Activated T-helper 1 cell treated with anti-CD3 and anti-CD28 coated beads, Interleukin-2, amount 50 U/mL, for 16 hours (primary cell): ENCODE data around the gene COL27A1.
A peak's percentile ranks its signal among the peaks of the same experiment; 100 is the strongest.

Source experiments
- DNase-seq, 2 donors: peaks; one replicate each; pipeline ENCODE4 v3.0.0-alpha.2; 2020; ENCODE audit warnings: low read depth in 1 of 2, low spot score in 1 of 2

Gene COL27A1

GRCh38 chr9:114155263-114155994, at the start of gene COL27A1:
COL27A1 (plus strand) TSS chr9:114155537; CDS start chr9:114155951, 414 bp downstream.
- DNase-seq, result peak; percentile 58 to 60

GRCh38 chr9:114107286-114108001, 47.9 kb upstream of the COL27A1 start:
- DNase-seq, result no peak

GRCh38 chr9:114108016-114108833, 47.1 kb upstream of the COL27A1 start:
- peak in 1 of 2 donors; percentile 15 for DNase-seq

GRCh38 chr9:114109124-114109523, 46.2 kb upstream of the COL27A1 start:
- no peak for DNase-seq

- no peak for DNase-seq
These were observed 45.2 kb upstream of the COL27A1 start for GRCh38 chr9:114110180-114110579.

GRCh38 chr9:114112325-114112724, 43.0 kb upstream of the COL27A1 start:
- no peak for DNase-seq

- no peak for DNase-seq
These were observed 42.4 kb upstream of the COL27A1 start for GRCh38 chr9:114112778-114113584.

GRCh38 chr9:114114364-114114763, 41.0 kb upstream of the COL27A1 start:
- DNase-seq, result no peak

GRCh38 chr9:114115654-114116125, 39.6 kb upstream of the COL27A1 start:
- no peak for DNase-seq

- DNase-seq, result no peak
These were observed 39.1 kb upstream of the COL27A1 start for GRCh38 chr9:114116126-114116747.

- DNase-seq, result no peak
These were observed 37.7 kb upstream of the COL27A1 start for GRCh38 chr9:114117614-114117995.

GRCh38 chr9:114117996-114118830, 37.1 kb upstream of the COL27A1 start:
- DNase-seq, result no peak

- DNase-seq, result no peak
These were observed 35.8 kb upstream of the COL27A1 start for GRCh38 chr9:114119242-114120191.

GRCh38 chr9:114120192-114121014, 34.9 kb upstream of the COL27A1 start:
- no peak for DNase-seq

GRCh38 chr9:114121227-114122135, 33.9 kb upstream of the COL27A1 start:
- DNase-seq, result no peak
